H1 (cell line): Measurements from ENCODE around the gene GPX6. TPM values are rescaled to one million over a fixed set of nuclear protein-coding genes. Genes with fewer than 3 reads are reported as not detected.
A peak's percentile ranks its signal among the peaks of the same experiment; 100 is the strongest.

ENCODE experiments used
- CTCF ChIA-PET: fragments of 300-600 bp; sonication (Branson Sonifier 250); formaldehyde crosslinking; loops from one replicate; lab custom pipeline; 2021; ENCODE audit not compliant: partially characterized antibody; lab: Charles Lee
- POLR2A ChIA-PET: fragments of 300-600 bp; sonication (Branson Sonifier 250); formaldehyde crosslinking; loops from one replicate; lab custom pipeline; 2021; ENCODE audit warnings: inconsistent platforms; ENCODE audit not compliant: partially characterized antibody; lab: Charles Lee
- DNase-seq, 2 experiments: peaks; one replicate each; pipeline versions ENCODE4 v3.0.0 to v3.0.0-alpha.2; 2010 to 2022; ENCODE audit warnings: low spot score in 2 of 2, low read depth in 1 of 2, mixed read lengths in 1 of 2
- FAIRE-seq: peaks from 2 replicates; lab custom pipeline; 2011; peaks lifted over from hg19 to GRCh38; lab: Jason Lieb, UNC
- H2AFZ ChIP-seq: 2 replicates; pipeline ENCODE4 v1.8.1; 2012; ENCODE audit warnings: low read length, inconsistent platforms
- H2AK5ac ChIP-seq: 2 replicates; pipeline ENCODE4 v1.6.1; 2013; ENCODE audit warnings: low read depth, low read length
- H2BK120ac ChIP-seq: replicated peaks from 2 replicates; pipeline ENCODE3; 2013; ENCODE audit warnings: low read depth, low read length, inconsistent platforms
- H2BK12ac ChIP-seq: 2 replicates; pipeline ENCODE4 v1.6.1; 2013; ENCODE audit warnings: low read depth, low read length
- H2BK15ac ChIP-seq: 2 replicates; pipeline ENCODE4 v1.6.1; 2013; ENCODE audit warnings: low read length
- H2BK20ac ChIP-seq: 2 replicates; pipeline ENCODE4 v1.6.1; 2013; ENCODE audit warnings: low read length
- H2BK5ac ChIP-seq: 2 replicates; pipeline ENCODE4 v1.6.1; 2013; ENCODE audit warnings: low read depth, low read length
- H3K14ac ChIP-seq: 2 replicates; pipeline ENCODE4 v1.6.1; 2013; ENCODE audit warnings: inconsistent platforms; ENCODE audit not compliant: insufficient read length
- H3K18ac ChIP-seq: 2 replicates; pipeline ENCODE4 v1.6.1; 2013; ENCODE audit warnings: low read length; ENCODE audit errors: extremely low read depth
- H3K23ac ChIP-seq: 2 replicates; pipeline ENCODE4 v1.6.1; 2013; ENCODE audit warnings: inconsistent platforms; ENCODE audit not compliant: insufficient read length
- H3K23me2 ChIP-seq: 2 replicates; pipeline ENCODE4 v1.6.1; 2013; ENCODE audit warnings: low read depth, low read length
- H3K27ac ChIP-seq: 2 replicates; pipeline ENCODE4 v1.6.1; 2011; ENCODE audit warnings: low read depth, low read length, inconsistent platforms
- H3K27me3 ChIP-seq, 4 experiments: replicated peaks in 1 of 4; 1 replicate in 1 of 4; 2 replicates in 3 of 4; pipeline versions ENCODE4 v1.6.1 to v1.8.1; 2011 to 2013; ENCODE audit warnings: low read length in 3 of 4, mild to moderate bottlenecking in 3 of 4, inconsistent platforms in 2 of 4, mixed read lengths in 2 of 4, moderate library complexity in 1 of 4; ENCODE audit not compliant: control insufficient read depth in 3 of 4, insufficient read depth in 3 of 4; ENCODE audit errors: extremely low read depth in 1 of 4
- H3K36me3 ChIP-seq, 4 experiments: 2 replicates each; pipeline versions ENCODE4 v1.6.1 to v1.8.1; 2011 to 2013; ENCODE audit warnings: mild to moderate bottlenecking in 4 of 4, low read length in 3 of 4, moderate library complexity in 2 of 4, control low read depth in 1 of 4, inconsistent platforms in 1 of 4; ENCODE audit not compliant: insufficient read depth in 4 of 4, control insufficient read depth in 2 of 4
- H3K4ac ChIP-seq: replicated peaks from 2 replicates; pipeline ENCODE3; 2013; ENCODE audit warnings: low read length, low read depth, mixed read lengths, inconsistent platforms; ENCODE audit not compliant: insufficient read length
- H3K4me1 ChIP-seq, 4 experiments: replicated peaks in 1 of 4; 1 replicate in 1 of 4; 2 replicates in 3 of 4; pipeline versions ENCODE4 v1.6.1 to v1.8.1; 2011 to 2013; ENCODE audit warnings: low read length in 3 of 4, inconsistent platforms in 2 of 4, mixed read lengths in 1 of 4; ENCODE audit not compliant: insufficient read depth in 4 of 4, control insufficient read depth in 3 of 4
- H3K4me2 ChIP-seq, 2 experiments: 2 replicates each; pipeline versions ENCODE4 v1.6.1 to v1.8.1; 2011 to 2013; ENCODE audit warnings: low read depth in 2 of 2, low read length in 2 of 2, control low read depth in 1 of 2, inconsistent platforms in 1 of 2, mild to moderate bottlenecking in 1 of 2; ENCODE audit not compliant: insufficient read depth in 1 of 2
- H3K4me3 ChIP-seq, 4 experiments: fragments of 200-600, 300-600 bp in 1 of 4; sonication (generic), shearing (Covaris generic), sonication (Bioruptor Twin) in 1 of 4; 2 replicates each; pipeline versions ENCODE4 v1.5.1 to v1.8.1; 2011 to 2016; ENCODE audit warnings: low read length in 4 of 4, low read depth in 3 of 4, control low read depth in 2 of 4, inconsistent platforms in 2 of 4, mild to moderate bottlenecking in 2 of 4, mixed read lengths in 1 of 4, moderate library complexity in 1 of 4; ENCODE audit not compliant: insufficient read depth in 2 of 4; ENCODE audit errors: extremely low read depth in 1 of 4
- H3K56ac ChIP-seq: replicated peaks from 2 replicates; pipeline ENCODE3; 2013; ENCODE audit warnings: low read depth, mild to moderate bottlenecking, mixed read lengths, low read length, inconsistent platforms; ENCODE audit not compliant: insufficient read length
- H3K79me1 ChIP-seq: 2 replicates; pipeline ENCODE4 v1.6.1; 2013; ENCODE audit warnings: low read depth, low read length, control low read depth
- H3K79me2 ChIP-seq, 2 experiments: 2 replicates each; pipeline versions ENCODE4 v1.6.1 to v1.8.1; 2012 to 2013; ENCODE audit warnings: low read length in 2 of 2, mild to moderate bottlenecking in 2 of 2, inconsistent platforms in 1 of 2; ENCODE audit not compliant: insufficient read depth in 2 of 2, control insufficient read depth in 1 of 2
- H3K9ac ChIP-seq, 4 experiments: replicated peaks in 1 of 4; 1 replicate in 1 of 4; 2 replicates in 3 of 4; pipeline versions ENCODE4 v1.6.1 to v1.8.1; 2011 to 2013; ENCODE audit warnings: low read depth in 3 of 4, low read length in 3 of 4, control low read depth in 2 of 4, mild to moderate bottlenecking in 2 of 4, moderate library complexity in 2 of 4, inconsistent platforms in 1 of 4; ENCODE audit errors: extremely low read depth in 1 of 4
- H3K9me3 ChIP-seq, 2 experiments: 2 replicates each; pipeline versions ENCODE4 v1.6.1 to v1.8.1; 2012 to 2013; ENCODE audit warnings: mild to moderate bottlenecking in 2 of 2, moderate library complexity in 2 of 2, control low read depth in 1 of 2, inconsistent platforms in 1 of 2, low read depth in 1 of 2, low read length in 1 of 2, mixed read lengths in 1 of 2; ENCODE audit not compliant: insufficient read depth in 2 of 2
- H4K20me1 ChIP-seq, 2 experiments: replicated peaks in 1 of 2; 2 replicates each; pipeline versions ENCODE3 to v1.8.1; 2011 to 2013; ENCODE audit warnings: inconsistent platforms in 2 of 2, low read length in 2 of 2, mild to moderate bottlenecking in 1 of 2; ENCODE audit not compliant: insufficient read depth in 2 of 2, control insufficient read depth in 1 of 2
- H4K5ac ChIP-seq: 2 replicates; pipeline ENCODE4 v1.6.1; 2013; ENCODE audit warnings: low read length, low read depth, mixed read lengths, inconsistent platforms; ENCODE audit not compliant: insufficient read length
- H4K8ac ChIP-seq: 2 replicates; pipeline ENCODE4 v1.8.0; 2013; ENCODE audit warnings: mild to moderate bottlenecking, moderate library complexity, low read length, inconsistent platforms; ENCODE audit not compliant: insufficient read depth; ENCODE audit errors: extremely low read depth
- H4K91ac ChIP-seq: replicated peaks from 2 replicates; pipeline ENCODE3; 2013; ENCODE audit warnings: low read length, mixed read lengths, inconsistent platforms; ENCODE audit not compliant: insufficient read length
- CHD1 ChIP-seq: IDR thresholded peaks from 2 replicates; pipeline ENCODE4 v1.6.1; 2012; ENCODE audit warnings: low read depth, low read length, improper control_type of control experiment
- EGR1 ChIP-seq: IDR thresholded peaks from 2 replicates; pipeline ENCODE4 v1.6.1; 2011; ENCODE audit warnings: low read depth, low read length, borderline replicate concordance
- EZH2 ChIP-seq: fragments of 200-600 bp; sonication (generic); IDR thresholded peaks from 2 replicates; pipeline ENCODE4 v1.7.1; 2012; ENCODE audit warnings: low read depth, mild to moderate bottlenecking, moderate library complexity, low read length, inconsistent platforms; ENCODE audit not compliant: severe bottlenecking
- RXRA ChIP-seq: IDR thresholded peaks from 2 replicates; pipeline ENCODE4 v1.6.1; 2011; ENCODE audit warnings: low read depth, mild to moderate bottlenecking, low read length, moderate library complexity; ENCODE audit not compliant: insufficient read depth
- SIN3A ChIP-seq, 2 experiments: IDR thresholded peaks in 1 of 2; conservative IDR thresholded peaks in 1 of 2; 2 replicates each; pipeline ENCODE4 v1.6.1; 2011 to 2012; ENCODE audit warnings: low read length in 2 of 2, improper control_type of control experiment in 1 of 2, low read depth in 1 of 2, mild to moderate bottlenecking in 1 of 2
- SP2 ChIP-seq: IDR thresholded peaks from 2 replicates; pipeline ENCODE4 v1.6.1; 2012; ENCODE audit warnings: mild to moderate bottlenecking, low read length, inconsistent platforms
- WGBS, 2 experiments: shearing (Covaris generic) in 1 of 2; methylation state at CpG; one replicate each; pipeline versions ENCODE4 v1.1.6 to v1.1.7; 2013 to 2015; ENCODE audit warnings: low lambda C conversion rate in 2 of 2, mixed read lengths in 2 of 2, inconsistent platforms in 1 of 2, low coverage in 1 of 2, missing lambda C conversion rate in 1 of 2; ENCODE audit not compliant: insufficient replicate concordance in 2 of 2, insufficient coverage in 1 of 2, insufficient read length in 1 of 2; ENCODE audit errors: extremely low coverage in 1 of 2, missing lambda C conversion rate in 1 of 2; 5-methylcytosine and 5-hydroxymethylcytosine counted together
- polyA plus RNA-seq, 7 experiments: library from polyadenylated mRNA; depleted of rRNA in 3 of 7; stranded (reverse) in 5 of 7; unstranded in 2 of 7; fragments of >200 nt in 5 of 7; fragments of 200-250 nt in 2 of 7; gene quantifications; 1 replicate in 5 of 7; 2 replicates in 1 of 7; 4 replicates in 1 of 7; pipeline versions ENCODE4 v1.2.1 to v1.2.3, GENCODE V29; 2011 to 2013; ENCODE audit warnings: missing spikeins in 2 of 7, mixed read lengths in 2 of 7
- total RNA-seq: library from RNA; stranded (reverse); fragmentation: NEBNext Ultra II Directional; extraction: Animal tissue kit (Norgen Biotek cat#: 25700); gene quantifications from 2 replicates; pipeline ENCODE4 v1.2.1, GENCODE V29; 2021
- TF ChIP-seq, protein P1 (sequence below): IDR thresholded peaks from 2 replicates; pipeline ENCODE4 v1.6.1; 2012; ENCODE audit warnings: inconsistent platforms

The GPX6 gene
- total and polyA plus RNA-seq, 2 of the 8 experiments (the other 6 are each of a cell fraction or from before 2014, with no cell fraction given) = not detected

DNA sequence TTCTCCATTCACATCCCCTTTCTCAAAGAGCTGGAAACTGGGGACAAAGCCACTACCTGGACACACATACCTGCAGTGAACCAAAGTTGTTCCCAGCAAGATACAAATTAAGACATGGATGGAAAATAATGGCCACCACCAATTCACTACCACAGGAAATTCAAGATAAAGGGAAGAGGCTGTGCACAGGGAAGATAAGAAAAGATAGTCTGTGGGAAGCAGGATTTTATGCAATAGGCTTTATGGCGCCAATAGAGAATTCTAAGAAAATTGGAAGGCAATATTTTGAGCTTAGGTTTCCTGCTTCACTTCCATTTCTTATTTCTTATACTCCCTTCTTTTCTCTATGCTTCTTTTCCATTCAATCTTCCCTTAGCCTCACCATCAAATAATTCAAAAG is 9.9 kb downstream of the GPX6 start:
- H3K4ac ChIP-seq = no peak overlapping the region
- CTCF ChIA-PET = interaction anchor here (0.6 to 1.9 kb wide), 5 partner anchors 10 to 150 kb away, joined by 3 to 8 read pairs (median 4); partner anchors contain the start of gene GPX6
- no peak overlapping the region for H3K9ac ChIP-seq
- no peaks in the 10 kb centered on the region for H3K79me1 ChIP-seq
- H2BK15ac ChIP-seq = no peak overlapping the region
- no peaks in the 10 kb centered on the region; the same call in 1 of the 2 replicates for H3K23me2 ChIP-seq
- no peak overlapping the region for H4K91ac ChIP-seq
- H3K56ac ChIP-seq = no peak overlapping the region
- no peak for DNase-seq
- H2BK12ac ChIP-seq = no peak overlapping the region
- peaks cover 3 to 9% (median 5%) of the 10 kb centered on the region in 4 experiments; a peak in 5 of 7 replicates for H3K4me1 ChIP-seq
- H3K36me3 ChIP-seq = peaks cover 0 to 4% (median 0%) of the 10 kb centered on the region in 4 experiments; a peak in 1 of 8 replicates
- no peak for TF ChIP-seq SIN3A (conservative IDR thresholded peaks at IDR 0.05 in 1 of 2, IDR thresholded peaks at IDR 0.05 in 1 of 2; ENCODE audit: low read depth in 1 of 2, low read length in 2 of 2)
- TF ChIP-seq, protein P1, sequence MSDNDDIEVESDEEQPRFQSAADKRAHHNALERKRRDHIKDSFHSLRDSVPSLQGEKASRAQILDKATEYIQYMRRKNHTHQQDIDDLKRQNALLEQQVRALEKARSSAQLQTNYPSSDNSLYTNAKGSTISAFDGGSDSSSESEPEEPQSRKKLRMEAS = no peak
- no peak for TF ChIP-seq CHD1
- TF ChIP-seq SP2 = no peak
- no peak for TF ChIP-seq EGR1
- TF ChIP-seq EZH2 = no peak
- no peak for TF ChIP-seq RXRA
- TF ChIP-seq, all 59 proteins: peak for 0
- Histone ChIP-seq H2BK5ac (no peak overlapping the region), H3K27ac (no peak overlapping the region), H4K20me1 (no peaks in the 10 kb centered on the region), H3K14ac (no peak overlapping the region), H3K4me3 (no peak overlapping the region), H2AK5ac (no peak overlapping the region), H2BK120ac (no peak overlapping the region), H2AFZ (no peak overlapping the region), H3K4me2 (no peak overlapping the region), H3K23ac (no peak overlapping the region), H3K27me3 (no peaks in the 10 kb centered on the region), H3K79me2 (no peaks in the 10 kb centered on the region), H4K8ac (no peak overlapping the region), H3K9me3 (peaks cover 0 to 12% of the 10 kb centered on the region in 2 experiments; a peak in 1 of 4 replicates), H3K18ac (no peak overlapping the region), H4K5ac (no peak overlapping the region), H2BK20ac (peak overlapping the region; percentile 43; the same call in 1 of the 2 replicates)
- 84% methylated on average over 1 of the region's 1 CpG; no CpG with 5 or more reads in 1 of the 2 experiments for WGBS, 2 experiments
- FAIRE-seq = no peak
- POLR2A ChIA-PET = interaction anchor here (1.1 kb wide), 1 partner anchor 17 kb away, joined by 7 read pairs; no protein-coding TSS in a partner anchor
